PC-3 (cell line): ENCODE results near the gene SYNE4. TPM values are rescaled to one million over a fixed set of nuclear protein-coding genes. Genes with fewer than 3 reads are reported as not detected.

Experiments
- ATAC-seq: fragments of 200-7000 bp; cut with Tn5 transposase; 2 replicates; pipeline ENCODE4 v1.9.1; 2020; ENCODE audit warnings: mild to moderate bottlenecking, moderate library complexity
- BruUV-seq: library from RNA; stranded (reverse); fragments of 400-500 nt; replicated peaks from 2 replicates; lab custom pipeline; 2021; lab: Mats Ljungman, UMichigan
- CTCF ChIA-PET: fragments of 300-600 bp; sonication (Branson Sonifier 250); formaldehyde crosslinking; loops from one replicate; lab custom pipeline; 2022; ENCODE audit warnings: antibody characterized with exemption; lab: Charles Lee
- POLR2A ChIA-PET: fragments of 300-600 bp; sonication (Branson Sonifier 250); formaldehyde crosslinking; loops from one replicate; lab custom pipeline; 2022; ENCODE audit warnings: antibody characterized with exemption; ENCODE audit not compliant: unreplicated experiment; lab: Charles Lee
- DNase-seq: peaks from one replicate; pipeline ENCODE4 v3.0.0-alpha.2; 2015
- H2AFZ ChIP-seq: fragments of 300-600 bp; sonication (generic); 2 replicates; pipeline ENCODE4 v1.6.0; 2016; ENCODE audit warnings: antibody characterized with exemption, low read length
- H3F3A ChIP-seq: fragments of 300-600 bp; sonication (generic); one replicate; pipeline ENCODE4 v1.6.0; 2017; ENCODE audit warnings: antibody characterized with exemption, low read length, control low read depth, mild to moderate bottlenecking; ENCODE audit not compliant: unreplicated experiment
- H3K27ac ChIP-seq: fragments of 300-600 bp; sonication (generic); 2 replicates; pipeline ENCODE4 v1.5.1; 2016; ENCODE audit warnings: mild to moderate bottlenecking, low read length
- H3K27me3 ChIP-seq: fragments of 300-600 bp; sonication (generic); 2 replicates; pipeline ENCODE4 v1.6.1; 2016; ENCODE audit warnings: low read length, mixed read lengths
- H3K36me3 ChIP-seq: fragments of 300-600 bp; sonication (generic); 2 replicates; pipeline ENCODE4 v1.6.1; 2016; ENCODE audit warnings: low read depth, mixed run types, low read length, mixed read lengths
- H3K4me1 ChIP-seq: fragments of 300-600 bp; sonication (generic); 2 replicates; pipeline ENCODE4 v1.5.1; 2016; ENCODE audit warnings: low read length; ENCODE audit not compliant: insufficient read depth
- H3K4me2 ChIP-seq: fragments of 300-600 bp; sonication (generic); 2 replicates; pipeline ENCODE4 v1.6.0; 2016; ENCODE audit warnings: low read length
- H3K4me3 ChIP-seq: fragments of 300-600 bp; sonication (generic); 2 replicates; pipeline ENCODE4 v1.5.1; 2016; ENCODE audit warnings: mild to moderate bottlenecking, low read length, mixed read lengths
- H3K79me2 ChIP-seq: fragments of 300-600 bp; sonication (generic); 2 replicates; pipeline ENCODE4 v1.6.1; 2017; ENCODE audit warnings: low read length, mixed read lengths
- H3K9ac ChIP-seq: fragments of 300-600 bp; sonication (generic); 2 replicates; pipeline ENCODE4 v1.6.0; 2016; ENCODE audit warnings: mild to moderate bottlenecking, low read length
- H3K9me2 ChIP-seq: fragments of 300-600 bp; sonication (generic); replicated peaks from 2 replicates; pipeline ENCODE4 v1.6.1; 2016; ENCODE audit warnings: mixed run types, low read length, mixed read lengths
- H3K9me3 ChIP-seq: fragments of 300-600 bp; sonication (generic); 2 replicates; pipeline ENCODE4 v1.6.1; 2016; ENCODE audit warnings: low read length, mixed read lengths
- H4K20me1 ChIP-seq: fragments of 300-600 bp; sonication (generic); 2 replicates; pipeline ENCODE4 v1.6.1; 2016; ENCODE audit warnings: low read length, mixed read lengths
- CTCF ChIP-seq: fragments of 300-600 bp; sonication (generic); conservative IDR thresholded peaks from 2 replicates; pipeline ENCODE4 v1.5.1; 2017; ENCODE audit warnings: antibody characterized with exemption, low read depth, mild to moderate bottlenecking, low read length
- EZH2 ChIP-seq: fragments of 300-600 bp; sonication (generic); IDR thresholded peaks from one replicate; pipeline ENCODE4 v1.6.1; 2017; ENCODE audit warnings: antibody characterized with exemption, mild to moderate bottlenecking, low read length; ENCODE audit not compliant: unreplicated experiment
- EZH2phosphoT487 ChIP-seq: fragments of 300-600 bp; sonication (generic); IDR thresholded peaks from 2 replicates; pipeline ENCODE4 v1.6.1; 2018; ENCODE audit warnings: mild to moderate bottlenecking, antibody characterized with exemption, low read length, borderline replicate concordance
- intact Hi-C: fragments of 100-400 bp; cut with micrococcal nuclease; formaldehyde crosslinking; loops from 2 replicates; pipeline ENCODE4 v1.9.0; 2023
- total RNA-seq: library from RNA; depleted of rRNA; stranded (reverse); fragments of >200 nt; gene quantifications from 2 replicates; pipeline ENCODE4 v1.2.3, GENCODE V29; 2014

The SYNE4 gene
- total RNA-seq, 1 experiment from 2014 or later, result 0.77 TPM

- no peaks in the 10 kb centered on the region for H4K20me1 ChIP-seq
- H3K4me1 ChIP-seq, result no peaks in the 10 kb centered on the region
- no peaks in the 10 kb centered on the region for H3K9me2 ChIP-seq
- POLR2A ChIA-PET, result no interaction called here
- no peaks in the 10 kb centered on the region for H3K27me3 ChIP-seq
- CTCF ChIA-PET, result no interaction called here
- TF ChIP-seq EZH2phosphoT487, result no peak
- TF ChIP-seq EZH2, result no peak
- no peak for TF ChIP-seq CTCF
- H3K9ac ChIP-seq, result no peak overlapping the region
- no peaks in the 10 kb centered on the region for H3K36me3 ChIP-seq
- H3K27ac ChIP-seq, result no peak overlapping the region
- no peak overlapping the region for H3K4me3 ChIP-seq
- no peak overlapping the region for H2AFZ ChIP-seq
- no peaks in the 10 kb centered on the region for H3K9me3 ChIP-seq
- peaks cover 10% of the 10 kb centered on the region for H3K79me2 ChIP-seq
- H3F3A ChIP-seq, result no peaks in the 10 kb centered on the region
- no peak overlapping the region for H3K4me2 ChIP-seq
- ATAC-seq (no peak), DNase-seq (no peak)
- no TSS peak for BruUV-seq
- intact Hi-C loops, result no loop called here
Observed at GRCh38 chr19:35990771-35991730, 17.6 kb downstream of the SYNE4 start.

GRCh38 chr19:35990156-35990555, 18.5 kb downstream of the SYNE4 start:
- TF ChIP-seq EZH2phosphoT487, result no peak
- no peak for TF ChIP-seq CTCF
- TF ChIP-seq EZH2, result no peak
- Histone ChIP-seq H3K4me3 (no peak overlapping the region), H3K4me1 (no peaks in the 10 kb centered on the region), H3K9me2 (no peaks in the 10 kb centered on the region), H3K27ac (no peak overlapping the region), H4K20me1 (no peaks in the 10 kb centered on the region), H3K27me3 (no peaks in the 10 kb centered on the region), H2AFZ (no peak overlapping the region), H3K9ac (no peak overlapping the region), H3K4me2 (no peak overlapping the region), H3K36me3 (no peaks in the 10 kb centered on the region), H3K79me2 (peaks cover 1% of the 10 kb centered on the region; the same call in 1 of the 2 replicates), H3K9me3 (no peaks in the 10 kb centered on the region), H3F3A (no peaks in the 10 kb centered on the region)
- no TSS peak for BruUV-seq
- intact Hi-C loops, result no loop called here
- ATAC-seq, result no peak
- ChIA-PET CTCF (no interaction called here), POLR2A (no interaction called here)
- no peak for DNase-seq

- TF ChIP-seq EZH2 (no peak), EZH2phosphoT487 (no peak), CTCF (no peak)
- Histone ChIP-seq H3K4me1 (no peaks in the 10 kb centered on the region), H3K27ac (no peak overlapping the region), H3K36me3 (no peaks in the 10 kb centered on the region), H3K79me2 (no peaks in the 10 kb centered on the region), H4K20me1 (no peaks in the 10 kb centered on the region), H3K27me3 (no peaks in the 10 kb centered on the region), H2AFZ (no peak overlapping the region), H3K4me2 (no peak overlapping the region), H3K9me3 (no peaks in the 10 kb centered on the region), H3K9me2 (no peaks in the 10 kb centered on the region), H3F3A (no peaks in the 10 kb centered on the region), H3K4me3 (no peak overlapping the region), H3K9ac (no peak overlapping the region)
- ChIA-PET POLR2A (no interaction called here), CTCF (interaction anchor here (0.7 kb wide), 1 partner anchor 81 kb away, joined by 3 read pairs; no protein-coding TSS in a partner anchor)
- no peak for DNase-seq
- no TSS peak for BruUV-seq
- no peak for ATAC-seq
- intact Hi-C loops, result no loop called here
Observed at GRCh38 chr19:35988824-35989223, 19.8 kb downstream of the SYNE4 start.
